Measurements from ENCODE around the gene ABCA10. TPM values are rescaled to one million over a fixed set of nuclear protein-coding genes. Genes with fewer than 3 reads are reported as not detected.

The ABCA10 gene
- total and polyA plus RNA-seq, 4 donors = 0.32 to 5.5 (median 2.0) TPM

- no peak for TF ChIP-seq ZBTB33 (IDR thresholded peaks at IDR 0.05)
Observed at GRCh38 chr17:69246202-69246601, 17.6 kb upstream of the ABCA10 start (continued).

GRCh38 chr17:69245617-69246016, 17.0 kb upstream of the ABCA10 start:
- H3K36me3 ChIP-seq (ENCODE audit: control insufficient read depth in 4 of 4, insufficient read depth in 3 of 4, low read depth in 1 of 4, low read length in 3 of 4) = peaks cover 0 to 17% (median 6%) of the 10 kb centered on the region in 4 donors
- peaks cover 0 to 10% (median 9%) of the 10 kb centered on the region in 4 donors for H3K4me1 ChIP-seq (ENCODE audit: control insufficient read depth in 4 of 4, insufficient read depth in 4 of 4, low read length in 3 of 4)
- no peaks in the 10 kb centered on the region for H3K9me3 ChIP-seq (ENCODE audit: control insufficient read depth in 4 of 4, low read length in 3 of 4)
- no peak overlapping the region for H3K27ac ChIP-seq (ENCODE audit: low read depth in 1 of 2, low read length in 2 of 2)
- no peak for DNase-seq (ENCODE audit: low spot score)
- WGBS = 28% methylated on average over 2 of the region's 2 CpGs
- no peak overlapping the region for H3K4me3 ChIP-seq (ENCODE audit: low read depth in 1 of 3, low read length in 3 of 3)
- TF ChIP-seq HNF4A (conservative IDR thresholded peaks at IDR 0.05) (no peak), ATF3 (IDR thresholded peaks at IDR 0.05) (no peak), FOXA1 (IDR thresholded peaks at IDR 0.05) (no peak), FOXA2 (IDR thresholded peaks at IDR 0.05) (no peak), EGR1 (IDR thresholded peaks at IDR 0.05; ENCODE audit: low read depth in 2 of 2) (no peak), RXRA (IDR thresholded peaks at IDR 0.05) (no peak)
- peak overlapping the region; percentile 27 to 62 for H3K9ac ChIP-seq (ENCODE audit: low read depth in 1 of 2, low read length in 2 of 2)
- H3K27me3 ChIP-seq (ENCODE audit: control insufficient read depth in 4 of 4, insufficient read depth in 4 of 4, low read length in 3 of 4) = no peaks in the 10 kb centered on the region

GRCh38 chr17:69239611-69240600, 11.3 kb upstream of the ABCA10 start:
- TF ChIP-seq CTCF (IDR thresholded peaks at IDR 0.05; ENCODE audit: low read depth, low read length, missing input control) (no peak), JUND (IDR thresholded peaks at IDR 0.05) (no peak), RXRA (IDR thresholded peaks at IDR 0.05) (no peak), GABPA (IDR thresholded peaks at IDR 0.05 in 1 of 2, conservative IDR thresholded peaks at IDR 0.05 in 1 of 2) (no peak), MAX (IDR thresholded peaks at IDR 0.05) (no peak), NR2F2 (IDR thresholded peaks at IDR 0.05) (no peak), TAF1 (conservative IDR thresholded peaks at IDR 0.05) (no peak)
- H3K9me3 ChIP-seq (ENCODE audit: control insufficient read depth in 4 of 4, low read length in 3 of 4) = no peaks in the 10 kb centered on the region
- 96% methylated on average over 8 of the region's 8 CpGs for WGBS
- H3K4me1 ChIP-seq (ENCODE audit: control insufficient read depth in 4 of 4, insufficient read depth in 4 of 4, low read length in 3 of 4) = no peaks in the 10 kb centered on the region
- no peak overlapping the region for H3K27ac ChIP-seq (ENCODE audit: low read depth in 1 of 2, low read length in 2 of 2)
- H3K4me3 ChIP-seq (ENCODE audit: low read depth in 1 of 3, low read length in 3 of 3) = no peak overlapping the region
- peaks cover 0 to 5% (median 2%) of the 10 kb centered on the region in 4 donors for H3K36me3 ChIP-seq (ENCODE audit: control insufficient read depth in 4 of 4, insufficient read depth in 3 of 4, low read depth in 1 of 4, low read length in 3 of 4)
- no peaks in the 10 kb centered on the region for H3K27me3 ChIP-seq (ENCODE audit: control insufficient read depth in 4 of 4, insufficient read depth in 4 of 4, low read length in 3 of 4)
- DNase-seq (ENCODE audit: low spot score) = no peak
- H3K9ac ChIP-seq (ENCODE audit: low read depth in 1 of 2, low read length in 2 of 2) = no peak overlapping the region

All from liver (tissue), 9 donors.